GM19395 (cell line): ENCODE results near the gene PODNL1.

Source experiments
- ATAC-seq: cut with Tn5 transposase; IDR thresholded peaks from one replicate; pipeline ENCODE4 v1.9.1; 2021; ENCODE audit warnings: mild to moderate bottlenecking, moderate library complexity; ENCODE audit not compliant: unreplicated experiment

Gene PODNL1

DNA sequence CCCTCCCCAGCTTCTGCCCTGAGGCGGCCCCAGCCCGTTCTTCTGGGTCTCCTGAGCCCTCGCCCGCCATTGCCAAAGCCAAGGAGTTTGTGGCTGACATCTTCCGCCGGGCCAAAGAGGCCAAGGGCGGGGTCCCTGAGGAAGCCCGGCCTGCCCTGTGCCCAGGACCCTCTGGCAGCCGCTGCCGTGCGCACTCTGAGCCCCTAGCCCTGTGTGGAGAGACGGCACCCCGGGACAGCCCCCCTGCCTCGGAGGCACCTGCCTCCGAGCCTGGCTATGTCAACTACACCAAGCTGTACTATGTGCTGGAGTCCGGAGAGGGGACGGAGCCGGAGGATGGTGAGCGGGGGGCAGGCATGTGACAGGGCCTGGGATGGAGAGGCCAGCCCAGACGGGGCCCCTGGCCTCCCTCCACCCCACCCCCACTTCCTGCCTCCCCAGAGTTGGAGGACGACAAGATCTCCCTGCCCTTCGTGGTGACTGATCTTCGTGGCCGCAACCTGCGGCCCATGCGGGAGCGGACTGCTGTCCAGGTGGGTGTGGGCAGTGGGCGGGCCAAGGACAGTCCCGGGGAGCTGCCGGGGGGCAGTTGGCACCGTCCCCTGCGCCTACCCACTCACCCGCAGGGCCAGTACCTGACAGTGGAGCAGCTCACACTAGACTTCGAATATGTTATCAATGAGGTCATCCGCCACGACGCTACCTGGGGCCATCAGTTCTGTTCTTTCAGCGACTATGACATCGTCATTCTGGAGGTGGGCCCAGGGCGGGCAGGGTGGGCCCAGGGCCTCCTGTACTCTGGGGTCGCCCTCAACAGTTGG, 21.1 kb upstream of the PODNL1 start:
- ATAC-seq = no peak

DNA sequence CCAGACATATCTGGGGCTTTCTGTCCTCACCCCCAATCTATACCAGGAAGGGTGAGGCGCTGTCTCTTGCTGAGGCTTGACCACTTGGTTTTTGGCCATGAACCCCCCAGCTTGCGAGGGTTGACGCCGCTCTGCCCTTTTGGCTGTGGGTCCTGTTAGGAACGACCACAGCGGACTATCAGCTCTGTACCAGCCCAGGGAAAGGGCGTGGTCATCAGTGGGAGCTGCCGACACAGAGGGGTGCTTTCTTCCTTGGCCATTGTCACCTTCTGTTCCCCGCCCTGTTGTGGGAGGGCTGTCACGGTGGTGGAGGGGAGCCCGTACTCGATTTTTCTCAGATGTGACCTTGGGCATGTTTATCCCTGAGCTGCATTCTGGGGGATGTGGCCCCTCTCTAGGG, 19.8 kb upstream of the PODNL1 start:
- no peak for ATAC-seq

DNA sequence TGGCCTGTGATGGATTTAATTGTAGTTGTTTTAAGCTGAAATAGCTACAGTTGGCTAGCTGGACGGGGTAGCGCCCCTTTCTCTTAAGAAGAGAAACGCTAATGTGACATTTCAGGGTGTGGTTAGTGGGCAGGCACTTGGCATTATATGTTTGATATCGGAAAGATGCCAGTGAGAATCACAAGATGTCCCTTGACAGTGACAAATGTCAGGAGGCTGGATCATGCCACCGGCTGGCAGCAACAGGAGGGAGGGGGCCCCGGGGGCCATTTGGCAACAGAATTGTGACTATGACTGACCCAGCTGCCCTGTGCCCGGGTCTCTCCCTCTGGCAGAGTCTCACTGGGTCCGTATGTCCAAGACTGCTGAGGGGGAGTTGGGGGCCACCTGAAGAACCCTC, 18.8 kb upstream of the PODNL1 start:
- no peak for ATAC-seq

DNA sequence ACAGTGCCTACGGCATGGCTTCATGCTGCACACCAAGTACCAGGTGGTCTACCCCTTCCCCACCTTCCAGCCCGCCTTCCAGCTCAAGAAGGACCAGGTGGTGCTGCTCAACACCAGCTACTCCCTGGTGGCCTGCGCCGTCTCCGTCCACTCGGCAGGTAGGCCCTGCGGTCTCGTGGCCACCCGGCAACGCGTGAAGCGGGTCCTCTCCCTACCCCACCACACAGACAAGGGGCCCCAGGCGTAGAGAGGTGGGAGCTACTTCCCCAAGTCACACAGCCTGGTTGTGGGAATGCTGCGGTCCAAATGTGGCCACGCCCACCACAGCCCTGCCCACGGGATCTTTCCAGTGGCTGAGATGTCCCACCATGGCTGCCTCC, 18.1 kb upstream of the PODNL1 start:
- no peak for ATAC-seq

DNA sequence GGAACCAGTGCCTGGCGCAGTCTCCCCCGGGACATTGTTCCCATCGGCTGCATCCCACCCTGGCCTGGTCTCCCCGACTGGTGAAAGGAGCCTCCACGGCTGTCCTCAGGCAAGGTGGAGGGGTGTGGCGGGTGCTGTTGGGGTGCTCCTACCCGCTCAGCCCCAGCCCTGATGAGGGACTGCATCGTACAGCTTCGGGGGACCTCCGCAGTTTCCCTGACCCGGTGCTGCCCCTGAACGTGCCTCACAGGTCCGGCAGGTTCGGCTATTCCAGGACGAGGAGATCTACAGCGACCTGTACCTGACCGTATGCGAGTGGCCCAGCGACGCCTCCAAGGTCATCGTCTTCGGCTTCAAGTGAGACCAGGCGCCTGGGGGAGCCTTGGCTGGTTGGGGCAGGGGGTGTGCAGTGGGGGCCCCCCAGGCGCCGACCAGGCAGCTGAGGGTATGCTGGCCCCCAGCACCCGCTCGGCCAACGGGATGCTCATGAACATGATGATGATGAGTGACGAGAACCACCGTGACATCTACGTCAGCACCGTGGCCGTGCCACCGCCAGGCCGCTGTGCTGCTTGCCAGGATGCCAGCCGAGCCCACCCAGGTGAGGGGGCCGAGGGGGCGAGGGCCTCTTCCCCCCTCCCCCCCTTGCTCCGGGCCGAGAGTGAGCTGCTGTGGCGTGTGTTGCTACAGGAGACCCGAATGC, 17.6 kb upstream of the PODNL1 start:
- ATAC-seq = no peak

DNA sequence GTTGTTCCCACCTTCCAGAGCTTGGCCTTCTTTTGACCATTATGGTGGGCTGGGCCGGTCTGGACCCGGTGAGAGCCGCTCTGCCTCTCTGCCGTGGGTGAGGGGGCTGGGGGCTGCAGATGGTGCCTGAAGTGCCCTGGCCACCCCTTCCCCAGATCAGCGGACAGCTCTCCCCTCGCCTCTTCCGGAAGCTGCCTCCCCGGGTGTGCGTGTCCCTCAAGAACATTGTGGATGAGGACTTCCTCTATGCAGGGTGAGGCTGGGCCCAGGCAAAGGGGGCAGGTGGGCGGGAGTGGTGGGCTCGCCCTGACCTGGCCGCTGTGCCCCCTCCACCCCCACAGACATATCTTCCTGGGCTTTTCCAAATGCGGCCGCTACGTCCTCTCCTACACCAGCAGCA, 16.0 kb upstream of the PODNL1 start:
- ATAC-seq = no peak

DNA sequence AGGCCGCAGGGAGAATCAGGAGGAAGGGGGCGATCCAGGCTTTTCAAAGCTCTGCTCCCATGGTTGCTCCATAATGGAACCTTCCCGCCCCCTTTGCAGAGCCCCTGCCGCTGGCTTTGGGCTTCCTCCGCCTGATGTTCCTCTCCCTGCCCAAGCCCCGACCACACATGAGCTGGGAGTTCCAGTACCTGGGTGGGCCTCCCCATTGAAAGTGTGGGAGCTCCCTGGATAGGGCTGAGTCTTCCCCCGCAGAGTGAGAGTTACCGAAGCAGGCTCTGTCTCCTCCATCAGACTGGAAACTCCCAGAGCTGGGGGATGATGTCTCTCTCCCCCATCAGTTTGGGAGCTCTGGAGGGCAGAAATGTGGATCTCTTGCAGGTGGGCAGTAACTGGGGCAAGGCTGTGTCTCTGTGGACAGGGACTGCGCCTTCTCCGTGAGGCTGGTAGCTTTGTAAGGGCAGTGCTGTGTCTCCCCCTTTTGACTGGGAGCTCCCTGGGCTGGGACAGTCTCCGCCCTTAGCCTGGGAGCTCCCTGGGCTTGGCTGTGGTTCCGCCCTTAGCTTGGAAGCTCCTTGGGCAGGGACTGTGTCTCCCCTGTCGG, 14.8 kb upstream of the PODNL1 start:
- ATAC-seq = no peak

DNA sequence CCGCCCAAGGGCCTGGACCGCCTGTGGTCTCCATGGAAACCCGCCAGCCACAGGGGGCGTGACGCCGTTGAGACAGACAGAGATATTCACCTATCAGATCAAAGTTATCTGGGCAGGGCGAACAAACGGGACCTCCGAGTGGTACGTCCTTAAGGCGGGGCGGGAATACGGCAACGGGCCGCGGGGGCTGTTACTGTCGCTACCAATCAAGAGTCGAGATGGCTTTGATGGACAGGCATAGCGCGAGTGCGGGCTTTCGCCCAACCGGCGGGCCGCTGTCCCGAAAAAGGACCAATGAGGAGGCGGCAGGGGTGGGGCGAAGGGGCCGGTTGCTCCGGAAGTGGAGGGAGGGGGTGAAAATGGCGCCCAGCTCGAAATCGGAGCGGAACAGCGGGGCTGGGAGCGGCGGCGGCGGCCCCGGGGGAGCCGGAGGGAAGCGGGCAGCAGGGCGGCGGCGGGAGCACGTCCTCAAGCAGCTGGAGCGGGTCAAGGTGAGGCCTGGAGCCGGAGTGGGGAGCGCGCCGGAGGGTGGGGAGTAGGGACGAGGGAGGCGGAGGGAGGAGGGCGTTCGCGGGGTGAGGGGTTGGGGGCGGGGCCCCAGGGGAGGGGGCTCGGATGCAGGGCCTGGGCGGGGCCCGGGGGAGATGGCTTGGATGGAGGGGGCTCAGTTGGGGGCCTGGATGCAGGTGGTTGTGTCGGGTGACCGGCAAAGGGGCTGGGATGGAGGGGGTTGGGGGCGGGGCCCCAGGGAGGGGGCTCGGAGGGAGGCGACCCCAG, 14.1 kb upstream of the PODNL1 start, which contains the start of gene DCAF15:
TSS of gene DCAF15 (plus strand) at position 356 of the 777 bp plus-strand sequence. CDS start at position 360, 4 bp downstream.
- ATAC-seq = peak; percentile 97

DNA sequence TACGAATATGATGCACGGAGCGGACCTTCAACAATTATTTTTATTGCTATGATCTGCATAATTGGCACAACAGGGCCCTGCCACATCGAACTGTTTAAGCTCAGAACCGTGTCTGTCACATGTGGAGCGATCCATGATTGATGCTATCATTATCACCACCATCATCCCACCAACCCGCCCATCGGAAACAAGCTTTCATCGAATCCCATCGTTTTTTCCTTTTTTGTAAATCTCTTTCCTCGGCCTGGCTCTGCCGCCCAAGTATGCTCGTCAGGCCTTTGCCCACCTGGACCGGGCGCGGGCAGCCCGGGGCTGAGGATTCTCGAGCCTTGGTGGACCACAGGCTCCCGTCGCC, 13.6 kb upstream of the PODNL1 start:
- ATAC-seq = no peak

DNA sequence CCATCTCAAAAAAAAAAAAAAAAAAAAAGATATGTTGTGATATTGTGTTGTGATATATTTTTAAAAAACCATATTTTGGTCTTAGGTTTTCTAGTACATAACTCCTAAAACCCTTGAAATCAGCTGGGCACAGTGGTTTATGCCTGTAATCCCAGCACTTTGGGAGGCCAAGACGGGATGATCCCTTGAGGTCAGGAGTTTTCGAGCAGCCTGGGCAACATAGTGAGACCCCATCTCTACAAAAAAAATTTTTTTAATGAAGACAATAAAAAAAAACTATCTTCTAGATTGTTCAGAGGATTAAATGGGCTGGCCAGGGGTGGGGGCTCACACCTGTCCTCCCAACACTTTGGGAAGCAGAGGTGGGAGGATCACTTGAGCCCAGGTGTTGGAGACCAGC, 12.8 kb upstream of the PODNL1 start:
- no peak for ATAC-seq

DNA sequence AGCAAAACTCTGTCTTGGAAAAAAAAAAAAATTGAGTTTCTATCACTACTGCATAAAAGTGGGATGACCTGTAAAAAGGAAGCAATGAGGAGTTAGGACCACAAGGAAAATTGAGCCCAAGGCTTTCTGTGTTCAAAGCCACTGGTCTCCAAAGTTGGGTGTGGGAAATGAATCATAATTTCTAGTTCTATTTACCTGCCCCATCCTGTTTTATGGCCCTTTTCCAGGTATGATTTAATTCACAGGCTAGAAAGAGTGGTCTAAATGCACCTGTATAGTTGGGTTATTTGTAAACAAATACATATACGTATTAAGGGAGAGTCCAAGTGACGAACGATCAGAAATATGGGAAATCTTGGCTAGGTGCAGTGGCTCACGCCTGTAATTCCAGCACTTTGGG, 8.2 kb upstream of the PODNL1 start:
- no peak for ATAC-seq

DNA sequence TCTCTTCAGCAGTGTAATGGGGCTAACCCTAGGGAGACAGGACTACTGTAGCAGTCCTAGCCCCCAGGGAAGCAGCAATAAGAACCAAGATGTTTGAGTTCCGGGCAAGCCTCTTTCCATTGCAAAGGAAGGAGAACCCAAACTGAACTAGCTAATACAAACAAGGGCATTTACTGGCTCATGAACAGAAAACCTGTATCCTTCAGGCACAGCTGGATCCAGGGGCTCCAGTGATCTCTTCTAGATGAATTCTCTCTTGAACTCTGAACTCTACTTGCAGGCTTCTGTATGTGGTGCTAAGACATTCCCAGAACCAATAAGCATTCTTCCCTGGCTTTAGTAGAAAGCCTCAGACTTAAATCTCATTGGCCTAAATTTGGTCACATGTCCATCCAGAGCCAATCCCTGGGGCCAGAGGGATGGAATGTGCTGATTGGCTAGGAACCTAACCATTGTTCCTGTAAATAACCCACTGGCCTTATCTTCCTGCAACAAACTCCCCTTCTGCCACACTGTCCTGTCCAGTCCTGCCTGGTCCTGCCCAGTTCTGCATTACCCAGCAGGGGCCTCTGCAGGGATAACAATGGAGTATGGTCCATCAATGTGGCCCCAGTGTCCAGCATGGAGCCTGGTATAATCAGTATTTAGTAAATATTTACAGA, 3.9 kb upstream of the PODNL1 start:
- no peak for ATAC-seq

DNA sequence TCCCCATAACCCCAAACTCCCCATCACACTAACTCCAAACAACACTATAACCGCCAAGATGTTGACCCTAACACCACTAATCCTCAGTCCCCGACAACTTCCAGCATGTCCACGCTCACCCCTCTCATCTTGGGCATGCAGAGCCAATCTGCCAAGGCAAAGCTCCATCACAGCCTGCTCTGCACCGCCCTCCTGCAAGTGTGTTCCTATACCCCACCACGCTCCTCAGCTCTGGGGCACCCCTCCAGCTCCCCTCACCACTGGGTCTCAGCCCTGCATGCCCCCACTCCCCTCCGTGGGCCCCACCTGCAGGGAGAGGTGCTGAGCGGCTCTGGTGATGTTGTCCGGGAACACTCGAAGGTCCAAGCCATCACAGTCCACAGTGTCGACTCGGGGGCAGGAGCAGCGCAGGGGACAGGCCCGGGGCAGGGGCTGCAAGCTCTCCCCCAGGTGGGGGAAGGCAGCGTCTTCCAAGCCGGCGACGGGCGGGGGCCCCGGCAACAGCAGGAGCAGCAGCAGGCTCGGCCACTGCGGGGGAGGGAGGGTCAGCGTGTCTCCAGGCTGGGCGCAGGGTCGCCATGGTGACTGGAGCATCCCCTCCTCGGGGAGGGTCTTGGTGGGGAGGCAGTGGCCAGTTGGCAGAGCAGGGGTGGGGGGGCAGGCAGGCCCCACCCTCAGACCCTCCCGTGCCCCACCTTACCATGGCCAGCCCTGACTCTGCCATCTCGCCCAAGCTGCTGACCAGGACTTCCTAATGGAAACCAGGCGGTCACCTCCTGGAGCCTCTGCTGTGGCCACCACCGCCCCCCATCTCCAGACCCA, 527 bp downstream of the PODNL1 start:
- no peak for ATAC-seq

DNA sequence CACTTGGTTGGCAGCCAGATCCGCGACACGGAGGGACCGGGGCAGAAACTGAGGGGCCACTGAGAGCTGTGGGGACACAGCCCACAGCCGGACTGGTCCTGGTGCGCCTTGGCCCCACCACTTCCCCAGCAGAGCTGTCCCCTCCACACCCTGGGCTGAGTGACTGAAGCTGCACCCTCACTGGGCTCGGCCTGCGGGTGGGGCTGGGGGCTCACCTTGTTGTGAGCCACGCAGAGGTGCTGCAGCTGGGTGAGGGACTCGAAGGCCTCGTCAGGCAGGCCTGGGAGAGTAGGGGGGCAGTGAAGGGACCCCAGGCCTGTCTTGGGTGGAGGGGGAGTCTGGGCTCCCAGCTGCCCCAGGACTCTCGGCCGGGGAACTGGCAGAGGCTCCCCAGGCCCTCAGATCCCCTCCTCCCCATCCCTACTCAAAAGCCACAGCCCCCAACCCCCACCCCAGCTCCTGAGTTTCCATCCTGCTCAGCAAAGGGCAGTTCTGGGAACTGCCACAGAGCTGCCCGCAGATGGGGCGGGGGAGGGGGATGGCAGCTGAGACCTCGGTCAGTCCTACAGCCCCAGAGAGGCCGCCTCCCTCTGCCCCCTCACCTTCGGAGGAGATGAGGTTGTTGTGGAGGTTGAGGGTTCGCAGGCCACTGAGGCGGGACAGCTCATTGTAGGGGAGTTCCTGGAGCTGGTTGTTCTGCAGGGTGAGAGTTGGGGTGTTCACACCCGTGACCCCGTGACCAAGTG, 2.3 kb downstream of the PODNL1 start:
- ATAC-seq = no peak

DNA sequence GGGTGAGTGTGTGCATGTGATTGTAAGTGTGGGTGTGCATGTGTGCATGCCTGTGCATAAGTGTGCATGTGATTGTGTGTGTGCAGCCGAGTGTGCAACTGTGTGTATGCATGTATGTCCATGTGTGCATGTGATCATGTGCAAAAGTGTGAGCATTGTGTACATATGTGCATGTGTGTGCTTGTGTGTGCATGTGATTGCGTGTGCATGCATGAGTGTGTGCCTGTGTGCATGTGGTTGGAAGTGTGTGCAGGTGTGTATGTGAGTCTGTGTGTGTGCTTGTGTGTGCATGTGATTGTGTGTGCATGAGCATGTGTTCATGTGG, 3.5 kb downstream of the PODNL1 start:
- ATAC-seq = no peak

DNA sequence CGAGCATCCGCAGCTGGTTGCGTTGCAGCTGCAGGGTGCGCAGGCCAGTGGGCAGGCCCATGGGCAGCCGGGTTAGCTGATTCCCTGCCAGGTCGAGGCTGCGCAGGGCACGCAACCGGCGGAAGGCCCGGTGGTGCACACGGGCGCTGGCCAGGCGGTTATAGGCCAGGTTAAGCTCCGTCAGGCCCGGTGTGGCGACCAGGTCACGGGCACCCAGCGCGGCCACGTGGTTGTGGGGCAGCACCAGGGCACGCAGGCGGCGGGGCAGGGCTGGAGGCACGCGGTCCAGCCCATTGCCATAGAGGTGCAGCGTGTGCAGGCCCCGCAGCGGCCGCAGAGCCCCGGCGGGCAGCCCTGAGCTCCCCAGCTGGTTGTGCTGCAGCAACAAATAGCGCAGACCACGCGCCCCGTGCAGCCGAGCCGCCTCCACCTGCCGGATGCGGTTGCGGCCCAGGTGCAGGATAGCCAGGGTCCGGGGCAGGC, 5.3 kb downstream of the PODNL1 start:
- ATAC-seq = no peak

DNA sequence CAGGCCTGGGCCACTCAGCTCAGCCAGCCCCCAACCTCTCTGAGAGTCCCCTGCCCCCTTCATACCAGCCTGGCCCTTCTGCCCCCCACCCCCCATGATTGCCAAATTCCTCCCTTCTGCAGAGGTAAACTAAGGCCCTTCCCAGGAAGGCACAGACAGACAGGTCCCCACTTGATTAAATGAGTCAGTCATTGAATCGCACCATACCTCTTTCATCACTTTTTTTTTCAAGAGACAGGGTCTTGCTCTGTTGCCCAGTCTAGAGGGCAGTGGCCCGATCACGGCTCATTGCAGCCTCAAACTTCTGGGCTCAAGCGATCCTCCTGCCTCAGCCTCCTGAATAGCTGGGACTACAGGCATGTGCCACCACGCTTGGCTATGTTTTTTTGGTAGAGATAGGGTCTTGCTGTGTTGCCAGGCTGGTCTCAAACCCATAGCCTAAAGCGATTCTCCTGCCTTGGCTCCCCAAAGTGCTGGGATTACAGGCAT, 6.0 kb downstream of the PODNL1 start:
- no peak for ATAC-seq

DNA sequence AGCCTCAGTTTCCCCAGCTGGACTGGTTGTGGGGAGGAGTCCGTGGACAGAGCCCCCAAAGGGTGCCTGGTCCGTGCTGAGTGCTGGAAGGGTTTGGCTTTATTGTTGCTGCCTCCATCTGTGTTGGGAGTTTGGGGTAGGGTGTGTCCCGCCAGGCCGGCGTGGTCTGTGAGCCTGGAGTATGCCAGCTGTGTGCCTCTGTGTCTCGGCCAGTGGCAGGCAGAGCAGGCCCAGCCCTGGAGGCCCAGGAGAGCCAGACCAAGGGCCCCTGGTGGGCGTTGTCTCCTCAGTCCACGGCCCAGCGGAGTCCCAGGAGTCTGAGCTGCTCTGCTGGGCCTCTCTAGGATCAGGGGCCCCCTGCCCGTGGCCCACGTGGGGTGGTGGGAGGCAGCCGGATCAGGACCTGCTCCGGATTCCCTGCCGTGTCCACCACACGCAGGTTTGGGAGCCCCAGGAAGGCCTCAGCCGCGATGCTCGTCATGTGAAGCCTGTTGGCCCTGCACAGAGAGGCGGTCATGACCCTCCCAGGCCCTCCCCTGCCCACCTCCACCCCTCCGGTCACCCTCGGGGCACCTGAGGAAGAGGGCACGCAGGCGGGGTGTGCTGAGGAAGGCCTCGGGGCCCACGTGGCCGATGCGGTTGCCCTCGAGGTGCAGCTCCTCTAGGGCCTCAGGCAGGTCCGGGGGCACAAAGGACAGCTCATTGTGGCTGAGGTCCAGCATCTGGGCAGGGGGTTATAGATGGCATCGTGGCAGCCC, 6.6 kb downstream of the PODNL1 start:
- no peak for ATAC-seq
